K562 (cell line): ENCODE measurements around the gene SCFD2.

Experiments used
- ATF1 ChIP-seq, 2 experiments: fragments of 450-650 bp in 1 of 2; IDR thresholded peaks; 2 replicates each; pipeline ENCODE4 v1.6.1; 2016; ENCODE audit warnings: missing compliant biosample characterization in 1 of 2, missing genetic modification characterization in 1 of 2
- BCLAF1 ChIP-seq, 2 experiments: fragments of 450-650 bp in 1 of 2; IDR thresholded peaks; 2 replicates each; pipeline ENCODE4 v1.6.1; 2011 to 2017; ENCODE audit warnings: low read depth in 2 of 2, antibody characterized with exemption in 1 of 2, borderline replicate concordance in 1 of 2, low read length in 1 of 2, mild to moderate bottlenecking in 1 of 2, mixed read lengths in 1 of 2; ENCODE audit not compliant: control insufficient read depth in 1 of 2
- CTCF ChIP-seq, 3 experiments: IDR thresholded peaks in 2 of 3; conservative IDR thresholded peaks in 1 of 3; 2 replicates each; pipeline ENCODE4 v1.5.1; 2011 to 2012; ENCODE audit warnings: low read length in 3 of 3, mild to moderate bottlenecking in 3 of 3, control low read depth in 2 of 3, improper control_type of control experiment in 1 of 3, inconsistent platforms in 1 of 3, low read depth in 1 of 3, mixed read lengths in 1 of 3, moderate library complexity in 1 of 3; ENCODE audit not compliant: insufficient read depth in 2 of 3
- POLR2AphosphoS5 ChIP-seq: IDR thresholded peaks from 2 replicates; pipeline ENCODE4 v1.6.1; 2011; ENCODE audit warnings: mild to moderate bottlenecking, low read depth, low read length, moderate library complexity; ENCODE audit not compliant: control insufficient read depth, insufficient read depth
- USF2 ChIP-seq: sonication (generic); formaldehyde crosslinking; IDR thresholded peaks from 2 replicates; pipeline ENCODE4 v1.5.0; 2020; ENCODE audit warnings: missing genetic modification reagents
- ZC3H11A ChIP-seq: IDR thresholded peaks from 2 replicates; pipeline ENCODE4 v1.6.1; 2012; ENCODE audit warnings: low read depth, low read length, improper control_type of control experiment
- ZNF274 ChIP-seq: IDR thresholded peaks from 2 replicates; pipeline ENCODE4 v1.6.1; 2011; ENCODE audit warnings: low read depth, mild to moderate bottlenecking, low read length, moderate library complexity, borderline replicate concordance
- ZNF354B ChIP-seq: fragments of 250-450 bp; sonication (Bioruptor Pico); IDR thresholded peaks from 2 replicates; pipeline ENCODE4 v1.4.0; 2020

GRCh38 chr4:52968691-52969090 is 397.2 kb downstream of the SCFD2 start:
- TF ChIP-seq ATF1 (CRISPR knock-in tag; IDR thresholded peaks at IDR 0.05) (no peak), ATF1 (tag; IDR thresholded peaks at IDR 0.05) (no peak), BCLAF1 (IDR thresholded peaks at IDR 0.05; ENCODE audit: borderline replicate concordance in 1 of 2, control insufficient read depth in 1 of 2, low read depth in 2 of 2, low read length in 1 of 2) (no peak), ZNF274 (no peak), POLR2AphosphoS5 (no peak), CTCF (IDR thresholded peaks at IDR 0.05 in 2 of 3, conservative IDR thresholded peaks at IDR 0.05 in 1 of 3; ENCODE audit: insufficient read depth in 2 of 3, low read depth in 1 of 3, low read length in 3 of 3) (no peak), USF2 (CRISPR knock-in tag) (no peak), ZNF354B (no peak), ZC3H11A (no peak)
